Muscle layer of duodenum (tissue), 2 donors: ENCODE data around the gene TOP2B.

ENCODE experiments used
- H3K27ac ChIP-seq: one replicate; pipeline ENCODE4 v1.7.0; 2013; ENCODE audit warnings: mild to moderate bottlenecking, low read length
- H3K27me3 ChIP-seq: one replicate; pipeline ENCODE4 v1.7.0; 2013; ENCODE audit warnings: low read depth, mild to moderate bottlenecking, control low read depth, low read length
- H3K36me3 ChIP-seq, 2 donors: one replicate each; pipeline ENCODE4 v1.7.0; 2013; ENCODE audit warnings: low read length in 2 of 2, control low read depth in 1 of 2, mild to moderate bottlenecking in 1 of 2; ENCODE audit not compliant: insufficient read depth in 2 of 2, control insufficient read depth in 1 of 2
- H3K4me1 ChIP-seq, 2 donors: one replicate each; pipeline ENCODE4 v1.7.0; 2013; ENCODE audit warnings: low read length in 2 of 2, mild to moderate bottlenecking in 2 of 2, control low read depth in 1 of 2, moderate library complexity in 1 of 2; ENCODE audit not compliant: insufficient read depth in 2 of 2, control insufficient read depth in 1 of 2
- H3K4me3 ChIP-seq, 2 donors: one replicate each; pipeline ENCODE4 v1.7.0; 2013; ENCODE audit warnings: low read length in 2 of 2, low read depth in 1 of 2, mild to moderate bottlenecking in 1 of 2
- H3K9me3 ChIP-seq, 2 donors: one replicate each; pipeline ENCODE4 v1.7.0; 2013; ENCODE audit warnings: low read length in 2 of 2, control low read depth in 1 of 2, mild to moderate bottlenecking in 1 of 2; ENCODE audit not compliant: control insufficient read depth in 1 of 2
- donor health status: healthy.

TOP2B gene

GRCh38 chr3:25610779-25611178 lies 53.9 kb downstream of the TOP2B start:
- Histone ChIP-seq H3K9me3 (no peaks in the 10 kb centered on the region), H3K36me3 (peaks cover 34 to 44% of the 10 kb centered on the region in 2 donors), H3K27ac (no peak overlapping the region), H3K27me3 (no peaks in the 10 kb centered on the region), H3K4me1 (no peaks in the 10 kb centered on the region), H3K4me3 (no peak overlapping the region)

- no peaks in the 10 kb centered on the region for H3K4me1 ChIP-seq
- no peak overlapping the region for H3K4me3 ChIP-seq
- peaks cover 34 to 44% of the 10 kb centered on the region in 2 donors for H3K36me3 ChIP-seq
These were observed 54.5 kb downstream of the TOP2B start for GRCh38 chr3:25610167-25610566.

GRCh38 chr3:25604107-25604805 lies 60.5 kb downstream of the TOP2B start:
- H3K4me3 ChIP-seq = no peak overlapping the region
- H3K36me3 ChIP-seq = peaks cover 39 to 44% of the 10 kb centered on the region in 2 donors
- H3K4me1 ChIP-seq = peaks cover 0 to 5% of the 10 kb centered on the region in 2 donors
- no peaks in the 10 kb centered on the region for H3K27me3 ChIP-seq
- no peak overlapping the region for H3K27ac ChIP-seq
- H3K9me3 ChIP-seq = no peaks in the 10 kb centered on the region

More at GRCh38 chr3:25610167-25610566, 54.5 kb downstream of the TOP2B start:
- Histone ChIP-seq H3K9me3 (no peaks in the 10 kb centered on the region), H3K27ac (no peak overlapping the region), H3K27me3 (no peaks in the 10 kb centered on the region)

DNA sequence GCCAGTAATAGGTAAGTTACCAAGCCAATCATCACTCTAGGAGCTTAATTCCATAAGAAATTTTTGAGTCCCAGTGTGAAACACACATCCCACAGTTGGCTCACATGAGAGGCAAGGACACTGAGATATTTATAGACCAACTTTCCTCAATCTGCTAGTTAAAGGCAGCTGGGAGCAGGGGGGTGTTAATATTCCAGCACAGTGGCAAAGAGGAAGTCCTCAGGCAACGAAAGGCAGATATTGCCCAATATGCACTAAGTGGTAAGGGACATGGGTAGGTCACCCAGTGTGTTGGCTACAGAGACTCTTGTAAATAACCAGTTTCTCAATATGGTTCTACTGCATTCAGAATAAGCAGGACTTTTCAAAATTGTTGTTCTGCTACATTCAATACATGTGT lies 61.0 kb downstream of the TOP2B start:
- no peak overlapping the region for H3K27ac ChIP-seq
- no peaks in the 10 kb centered on the region for H3K9me3 ChIP-seq
- H3K4me1 ChIP-seq = peaks cover 0 to 5% of the 10 kb centered on the region in 2 donors
- peaks cover 39 to 45% of the 10 kb centered on the region in 2 donors for H3K36me3 ChIP-seq
- H3K4me3 ChIP-seq = no peak overlapping the region
- no peaks in the 10 kb centered on the region for H3K27me3 ChIP-seq

GRCh38 chr3:25597535-25598101 lies 67.1 kb downstream of the TOP2B start:
- Histone ChIP-seq H3K9me3 (no peaks in the 10 kb centered on the region), H3K36me3 (peaks cover 45% of the 10 kb centered on the region in 2 donors)

DNA sequence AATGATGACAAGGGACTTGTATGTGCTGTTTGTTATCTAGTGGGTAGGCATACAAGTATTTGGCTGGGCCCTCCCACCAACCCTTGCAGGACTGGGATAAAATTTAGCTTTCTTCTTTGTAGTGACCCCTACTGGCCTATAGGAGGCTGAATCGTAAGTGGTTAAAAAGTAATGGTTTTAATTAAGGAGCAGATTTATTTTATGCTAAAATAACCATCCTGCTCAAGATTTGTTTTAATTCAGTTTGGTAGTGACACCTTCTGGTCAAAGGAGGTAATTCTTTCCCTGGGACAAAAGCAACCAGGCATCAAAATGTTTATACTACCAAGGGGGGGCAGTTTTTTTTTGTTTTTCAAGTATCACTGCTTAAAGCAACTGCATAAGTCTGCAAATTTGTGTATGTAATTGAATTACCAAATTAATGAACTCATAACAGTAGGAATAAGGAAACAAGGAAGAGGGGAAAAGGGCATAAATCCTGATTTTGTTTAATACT lies 70.7 kb downstream of the TOP2B start:
- peaks cover 26 to 33% of the 10 kb centered on the region in 2 donors for H3K36me3 ChIP-seq
- H3K9me3 ChIP-seq = no peaks in the 10 kb centered on the region
- no peak overlapping the region for H3K4me3 ChIP-seq
- peaks cover 3 to 19% of the 10 kb centered on the region in 2 donors for H3K4me1 ChIP-seq
- H3K27me3 ChIP-seq = no peaks in the 10 kb centered on the region
- H3K27ac ChIP-seq = no peak overlapping the region

More at GRCh38 chr3:25597535-25598101, 67.1 kb downstream of the TOP2B start:
- no peak overlapping the region for H3K4me3 ChIP-seq
- H3K27ac ChIP-seq = no peak overlapping the region
- no peaks in the 10 kb centered on the region for H3K27me3 ChIP-seq
- peaks cover 3 to 14% of the 10 kb centered on the region in 2 donors for H3K4me1 ChIP-seq

- Histone ChIP-seq H3K36me3 (peaks cover 16 to 25% of the 10 kb centered on the region in 2 donors), H3K27ac (no peak overlapping the region), H3K4me3 (no peak overlapping the region), H3K9me3 (no peaks in the 10 kb centered on the region), H3K4me1 (peaks cover 3 to 19% of the 10 kb centered on the region in 2 donors), H3K27me3 (no peaks in the 10 kb centered on the region)
These were observed 71.7 kb downstream of the TOP2B start for GRCh38 chr3:25593001-25593400.

DNA sequence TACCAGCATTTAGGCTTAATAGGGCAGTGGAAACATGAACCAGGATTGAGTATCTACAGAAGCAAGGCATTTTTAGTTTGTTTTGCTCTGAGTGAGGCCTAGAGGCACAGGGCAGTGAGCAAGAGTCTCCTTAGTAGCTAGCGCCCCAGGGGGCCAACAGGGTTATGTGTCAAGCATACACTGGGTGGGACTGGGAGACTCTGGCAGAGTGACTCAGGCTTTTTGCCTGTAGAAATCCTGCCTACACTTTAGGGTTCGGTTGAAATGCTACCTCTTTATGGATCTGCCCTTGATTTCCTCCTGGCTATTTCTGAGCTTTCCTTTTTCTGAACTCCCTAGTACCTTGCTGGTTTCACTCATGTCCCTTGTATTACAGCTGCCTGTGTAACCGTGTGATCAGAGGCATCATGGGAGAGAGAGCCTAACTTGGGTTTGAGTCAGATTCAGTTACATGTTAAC lies 72.2 kb downstream of the TOP2B start:
- Histone ChIP-seq H3K9me3 (no peaks in the 10 kb centered on the region), H3K36me3 (peaks cover 11 to 21% of the 10 kb centered on the region in 2 donors), H3K4me1 (peaks cover 3 to 19% of the 10 kb centered on the region in 2 donors), H3K27me3 (no peaks in the 10 kb centered on the region), H3K27ac (no peak overlapping the region), H3K4me3 (no peak overlapping the region)

- no peak overlapping the region for H3K4me3 ChIP-seq
- peaks cover 3 to 19% of the 10 kb centered on the region in 2 donors for H3K4me1 ChIP-seq
- H3K27me3 ChIP-seq = no peaks in the 10 kb centered on the region
- no peak overlapping the region for H3K27ac ChIP-seq
- H3K36me3 ChIP-seq = no peaks in the 10 kb centered on the region
- no peaks in the 10 kb centered on the region for H3K9me3 ChIP-seq
These were observed 74.9 kb downstream of the TOP2B start for GRCh38 chr3:25589783-25590258.

GRCh38 chr3:25589104-25589782 lies 75.5 kb downstream of the TOP2B start:
- Histone ChIP-seq H3K27me3 (no peaks in the 10 kb centered on the region), H3K36me3 (no peaks in the 10 kb centered on the region)

DNA sequence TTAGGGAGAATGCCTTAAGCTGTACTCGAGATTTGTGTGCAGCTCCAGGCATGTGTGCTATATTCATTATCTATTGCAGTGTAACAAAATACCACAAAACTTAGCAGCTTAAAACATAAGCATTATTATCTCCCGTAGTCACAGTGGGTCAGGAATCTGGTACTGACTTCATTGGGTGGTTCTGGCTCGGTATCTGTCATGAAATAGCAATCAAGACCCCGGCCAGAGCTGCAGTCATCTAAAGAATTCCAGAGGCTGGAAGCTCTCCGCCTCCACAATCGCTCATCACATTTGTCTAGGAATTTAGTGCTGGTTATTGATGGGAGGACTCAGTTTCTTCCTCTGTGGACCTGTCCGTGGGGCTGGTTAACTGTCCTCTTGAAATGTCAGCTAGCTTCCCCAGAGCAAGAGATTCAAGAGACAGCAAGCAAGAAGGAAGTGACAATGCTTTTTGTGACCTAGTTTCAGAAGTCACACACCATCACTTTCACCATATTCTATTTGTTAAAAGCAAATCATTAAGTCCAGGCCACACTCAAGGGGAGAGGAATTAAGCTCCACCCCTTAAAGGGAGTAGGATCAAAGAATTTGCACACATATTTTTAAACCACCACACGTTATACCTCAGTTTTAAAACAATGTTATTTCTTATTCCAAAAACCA lies 76.1 kb downstream of the TOP2B start:
- H3K27ac ChIP-seq = no peak overlapping the region
- H3K9me3 ChIP-seq = no peaks in the 10 kb centered on the region
- H3K4me3 ChIP-seq = no peak overlapping the region
- peaks cover 0 to 15% of the 10 kb centered on the region in 2 donors for H3K4me1 ChIP-seq
- H3K27me3 ChIP-seq = no peaks in the 10 kb centered on the region
- no peaks in the 10 kb centered on the region for H3K36me3 ChIP-seq

More at GRCh38 chr3:25589104-25589782, 75.5 kb downstream of the TOP2B start:
- Histone ChIP-seq H3K27ac (no peak overlapping the region), H3K4me1 (peaks cover 3 to 19% of the 10 kb centered on the region in 2 donors), H3K4me3 (no peak overlapping the region), H3K9me3 (no peaks in the 10 kb centered on the region)
